Muscle of back (tissue), 11 donors: ENCODE measurements around the gene C17orf50. TPM values are rescaled to one million over a fixed set of nuclear protein-coding genes. Genes with fewer than 3 reads are reported as not detected.

Experiments used
- DNase-seq, 3 donors: peaks; one replicate each; pipeline versions ENCODE4 v3.0.0 to v3.0.0-alpha.2; 2013
- polyA plus RNA-seq, 10 donors: library from polyadenylated mRNA; unstranded; fragments of 120-200 nt; gene quantifications; one replicate each; pipeline ENCODE4 v1.2.1, GENCODE V29; 2013; ENCODE audit not compliant: insufficient read length in 10 of 10

C17orf50 gene
- polyA plus RNA-seq, 10 donors = not detected

GRCh38 chr17:35786941-35787432 is 26.3 kb downstream of the C17orf50 start:
- DNase-seq = no peak

DNA sequence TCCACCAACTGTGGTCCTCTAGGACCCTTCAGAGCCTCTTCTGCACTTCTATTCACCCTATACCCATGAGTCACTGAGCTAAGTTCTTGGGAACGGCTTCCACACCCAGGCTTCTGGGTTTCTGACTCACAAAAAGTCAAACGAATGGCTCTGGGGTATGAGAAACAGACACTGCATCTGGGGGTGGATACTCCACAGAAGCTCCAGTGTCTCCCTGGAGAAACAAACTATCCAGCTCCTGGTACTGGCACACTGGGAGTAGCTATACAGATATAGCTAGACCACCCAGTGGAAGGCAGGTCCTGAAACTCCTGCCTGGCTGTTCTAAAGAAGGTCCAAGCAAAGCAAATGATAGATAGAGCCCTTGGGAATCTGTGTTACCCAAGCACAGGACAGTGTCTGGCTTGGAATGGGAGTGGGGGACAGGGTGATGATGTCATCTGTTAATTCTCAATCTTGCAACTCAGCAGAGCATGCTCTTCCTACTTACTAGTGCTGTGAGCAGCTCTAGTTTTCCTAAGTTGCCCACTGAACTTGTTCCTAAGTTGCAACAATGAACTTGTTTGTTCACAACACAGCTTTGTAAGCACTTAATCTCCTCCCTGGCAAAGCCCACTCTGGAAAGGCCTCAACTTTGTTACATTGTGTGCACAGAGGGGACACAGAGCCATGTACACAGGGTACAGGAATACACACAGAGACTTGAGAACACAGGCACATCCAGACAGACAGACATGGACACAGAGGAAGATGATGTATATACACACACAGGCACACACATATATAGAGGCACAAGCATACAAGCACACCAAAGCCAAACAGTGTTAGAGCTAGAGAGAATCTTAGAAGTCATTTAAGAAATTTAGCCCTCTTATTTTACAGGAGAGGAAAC is 28.0 kb downstream of the C17orf50 start:
- peak in 2 of 3 donors; percentile 30 to 69 for DNase-seq

GRCh38 chr17:35790841-35791240 is 30.2 kb downstream of the C17orf50 start:
- DNase-seq = no peak

- DNase-seq = no peak
These were observed 31.1 kb downstream of the C17orf50 start for GRCh38 chr17:35791681-35792350.

- no peak for DNase-seq
These were observed 32.6 kb downstream of the C17orf50 start for GRCh38 chr17:35793257-35793656.

GRCh38 chr17:35795007-35795870 is 34.6 kb downstream of the C17orf50 start, which contains the start of gene MMP28:
MMP28 (minus strand) TSS chr17:35795641; CDS start chr17:35795377, 264 bp downstream.
- peak in 1 of 3 donors; percentile 63 for DNase-seq

GRCh38 chr17:35795871-35796265 is 35.2 kb downstream of the C17orf50 start:
- DNase-seq = no peak

GRCh38 chr17:35796942-35797341 is 36.3 kb downstream of the C17orf50 start:
- DNase-seq = no peak

DNA sequence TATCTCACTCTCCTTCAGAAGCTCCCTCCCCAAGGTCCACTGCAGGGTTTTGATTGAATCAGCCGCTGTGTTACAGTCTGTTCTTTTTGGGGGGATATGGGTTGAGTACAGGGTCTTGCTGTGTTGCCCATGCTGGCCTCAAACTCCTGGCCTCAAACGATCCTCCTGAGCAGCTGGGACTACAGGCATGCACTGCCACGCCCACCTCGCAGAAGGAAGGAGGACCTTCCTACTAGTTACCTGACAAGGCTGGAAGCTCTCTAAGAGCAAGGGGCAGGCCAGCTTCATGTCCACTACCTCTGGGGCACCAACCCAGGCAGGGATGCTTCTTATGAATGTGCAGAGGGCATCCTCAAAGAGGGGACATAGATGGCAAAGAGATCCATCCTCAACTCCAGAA is 36.7 kb downstream of the C17orf50 start:
- no peak for DNase-seq

- DNase-seq = no peak
These were observed 37.2 kb downstream of the C17orf50 start for GRCh38 chr17:35797918-35798317.

DNA sequence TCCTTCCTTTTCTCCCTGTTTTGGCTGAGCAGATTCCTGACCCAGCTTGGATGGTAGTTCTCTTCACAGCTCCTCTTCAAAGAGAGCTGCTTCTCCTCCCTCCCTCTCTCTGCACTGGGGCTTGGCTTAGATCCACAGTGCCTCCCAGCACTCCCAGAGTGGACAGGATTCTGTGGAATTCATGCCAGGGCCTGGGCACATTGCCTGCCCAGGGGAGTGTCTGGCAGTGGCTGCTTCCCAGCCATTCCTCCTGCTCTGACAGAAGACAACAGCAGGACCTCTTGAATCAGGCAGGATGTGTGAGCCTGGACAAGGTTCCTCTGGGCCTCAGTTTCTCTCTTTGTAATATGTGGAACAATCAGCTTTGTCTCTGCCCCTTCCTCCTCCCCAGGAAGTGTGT is 39.3 kb downstream of the C17orf50 start:
- peak; percentile 59 to 71 (median 70) for DNase-seq

DNA sequence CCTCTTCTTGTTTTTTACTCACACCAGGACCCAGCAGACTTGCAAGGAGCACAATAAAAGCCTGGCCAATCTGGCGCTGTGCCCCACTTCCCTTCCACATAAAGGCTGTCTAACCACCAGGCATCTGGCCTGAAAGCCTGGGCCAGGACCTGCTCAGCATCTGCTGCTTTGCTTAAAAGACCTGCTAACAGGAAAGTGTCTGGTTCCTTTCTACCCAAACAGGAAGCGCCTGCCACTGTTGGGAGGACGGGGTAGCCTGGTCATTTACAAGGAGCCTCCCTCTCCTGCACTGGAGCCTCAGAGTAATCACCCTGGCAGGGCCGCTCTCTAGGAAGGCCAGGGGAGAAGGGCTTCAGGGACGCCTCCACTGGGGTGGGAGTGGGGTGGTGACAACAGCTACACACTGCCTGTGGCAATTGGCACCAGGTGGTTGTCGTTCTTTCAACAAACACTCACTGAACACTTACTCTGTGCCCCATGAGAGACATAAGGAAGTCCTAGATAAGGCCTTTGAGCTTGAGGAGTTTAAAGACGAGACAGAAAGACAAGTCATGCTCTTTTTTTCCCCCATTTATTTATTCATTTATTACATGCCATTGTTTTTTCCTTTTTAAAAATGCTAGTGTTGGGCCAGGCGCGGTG is 41.0 kb downstream of the C17orf50 start:
- DNase-seq = peak in 2 of 3 donors; percentile 62 to 76

DNA sequence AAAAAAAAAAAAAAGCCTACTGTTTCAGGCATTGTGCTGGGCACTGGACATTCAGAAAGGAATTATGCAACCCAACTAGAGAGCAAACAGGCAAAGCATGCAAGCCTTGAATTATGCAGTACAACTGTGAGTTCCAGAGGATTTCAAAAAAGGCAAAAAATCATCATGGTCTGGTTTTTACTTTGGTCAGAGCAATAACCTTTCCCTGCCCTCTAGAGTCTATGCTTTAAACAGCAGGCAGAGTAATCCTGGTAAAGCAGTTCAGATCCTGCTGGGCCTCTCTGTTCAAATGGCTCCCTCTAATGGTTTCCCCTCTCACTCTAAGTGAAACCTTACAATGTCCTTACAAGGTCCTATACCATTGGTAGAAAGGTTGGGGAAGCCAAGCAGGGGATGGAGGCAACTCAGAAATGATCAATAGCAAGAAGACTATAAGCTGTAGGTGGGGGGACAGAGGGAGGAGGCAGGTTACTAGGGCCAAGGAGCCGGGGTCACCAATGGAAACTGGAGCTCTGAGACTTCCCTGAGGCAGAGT is 44.0 kb downstream of the C17orf50 start:
- peak; percentile 74 to 88 (median 77) for DNase-seq

GRCh38 chr17:35807371-35808144 is 46.9 kb downstream of the C17orf50 start:
- DNase-seq = peak in 1 of 3 donors; percentile 43

DNA sequence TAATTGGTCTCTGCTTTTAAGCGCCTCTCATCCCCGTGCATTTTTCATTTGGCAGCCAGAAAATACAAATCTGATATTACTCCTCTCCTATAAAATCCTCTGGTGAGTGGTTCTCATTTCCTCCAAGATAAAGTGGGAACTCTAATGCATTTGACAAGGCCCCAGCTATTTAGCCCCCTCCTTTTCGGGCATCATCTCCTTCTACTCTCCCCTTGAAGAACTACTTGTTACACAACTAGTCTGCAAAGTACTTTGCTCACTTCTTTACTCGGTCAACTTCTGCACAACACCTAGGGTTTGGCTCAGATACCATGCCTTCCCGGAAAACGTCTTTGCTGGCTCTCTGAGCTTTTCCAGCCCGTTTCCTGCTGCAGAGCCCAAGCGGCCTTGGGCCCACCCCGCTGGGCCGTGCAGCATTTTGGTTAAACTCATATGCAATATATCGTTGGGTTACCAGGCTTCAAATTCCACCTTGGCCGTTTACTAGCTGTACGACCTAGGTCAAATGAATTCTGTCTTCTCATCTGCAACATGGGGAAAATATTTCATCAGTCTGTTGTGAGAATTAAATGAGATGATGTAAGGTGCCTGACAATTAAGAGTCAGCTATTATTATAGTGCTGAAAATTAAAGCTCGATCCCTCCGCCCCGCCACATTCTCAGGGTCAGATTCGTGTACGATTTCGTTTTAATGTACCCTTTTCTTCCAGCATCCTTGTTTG is 47.7 kb downstream of the C17orf50 start:
- DNase-seq = peak in 1 of 3 donors; percentile 26

DNA sequence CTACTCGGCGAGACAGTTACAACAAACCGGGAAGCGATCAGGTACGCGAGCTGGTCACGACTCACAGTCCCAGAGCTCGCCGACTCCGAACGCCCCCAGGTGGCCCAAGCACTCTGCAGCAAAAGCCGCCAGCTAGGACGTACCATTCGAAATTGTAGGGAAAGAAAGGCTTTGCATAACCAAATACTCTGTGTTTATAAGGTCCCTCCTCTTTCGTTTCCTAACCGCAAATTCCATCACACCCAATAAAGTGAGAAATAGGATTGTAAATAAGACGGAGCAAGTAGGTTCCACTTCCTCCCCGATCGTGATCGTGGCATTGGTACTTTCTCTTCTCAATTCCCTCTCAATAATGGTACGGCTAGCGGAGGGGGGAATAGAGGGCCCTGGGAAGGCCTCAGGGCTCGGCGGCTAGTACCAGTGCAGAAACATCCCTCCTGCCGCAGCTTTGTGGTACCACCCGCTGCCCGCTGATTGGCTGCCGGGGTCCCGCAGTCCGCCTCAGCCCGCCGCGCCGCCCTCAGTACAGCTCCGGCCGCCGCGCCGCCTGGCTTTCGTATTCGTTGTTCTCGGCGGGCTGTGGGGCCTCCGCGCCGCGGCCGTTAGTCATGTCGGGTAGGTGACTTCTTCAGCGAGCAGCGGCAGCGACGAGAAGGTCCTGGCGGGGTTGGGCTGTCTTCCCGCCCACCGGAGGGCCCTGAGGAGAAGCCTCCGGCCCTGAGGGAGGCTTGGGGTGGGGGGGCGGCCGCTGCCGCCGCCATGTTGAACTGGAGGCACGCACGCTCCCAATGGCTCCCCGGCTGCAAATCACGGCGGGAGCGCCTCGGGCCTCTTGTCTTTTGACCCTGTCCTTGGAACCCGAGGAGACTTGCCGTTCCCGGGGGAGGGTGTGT is 48.5 kb downstream of the C17orf50 start, which contains the start of gene TAF15:
TAF15 (plus strand) TSS at position 523 of the 893 bp plus-strand sequence; CDS start at position 609, 86 bp downstream.
- DNase-seq = peak; percentile 97 to 99 (median 99)

- DNase-seq = no peak
These were observed 49.3 kb downstream of the C17orf50 start for GRCh38 chr17:35809855-35810461.

DNA sequence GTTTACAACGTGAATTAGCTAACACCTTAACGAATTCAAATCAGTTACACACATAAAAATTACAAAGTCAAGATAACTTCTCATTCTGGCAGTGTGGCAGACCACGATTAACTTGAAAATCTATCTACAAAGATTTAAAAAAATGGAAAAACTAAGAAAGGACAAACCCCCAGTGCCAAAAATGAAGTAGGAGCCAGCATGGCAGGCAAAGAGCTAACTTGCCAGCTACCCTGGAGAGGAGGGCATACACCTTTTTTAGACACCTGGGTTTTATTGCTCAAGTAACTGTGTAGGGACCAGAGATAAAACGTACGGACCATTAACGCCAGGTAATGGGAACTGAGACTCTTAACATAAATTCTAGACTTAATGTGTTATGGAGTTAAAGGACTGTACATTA is 51.1 kb downstream of the C17orf50 start:
- DNase-seq = no peak
